ENCODE measurements around the gene SSR3.

DNA sequence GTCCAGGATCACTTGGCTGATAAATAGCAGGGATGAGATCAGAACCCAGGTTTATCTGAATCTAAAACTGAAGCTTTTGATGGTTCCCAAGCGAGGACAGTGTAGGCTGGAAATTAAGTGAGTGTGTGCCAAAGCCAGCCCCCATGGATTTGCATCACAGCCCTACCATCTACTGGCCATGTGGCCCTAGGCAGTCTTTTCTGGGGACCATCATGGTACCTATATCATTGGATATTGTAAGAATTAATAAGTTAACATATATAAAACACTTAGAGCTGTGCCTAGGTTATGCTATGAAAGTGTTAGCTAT is 32.8 kb upstream of the SSR3 start:
- no peak for TF ChIP-seq POLR2A (IDR thresholded peaks at IDR 0.05)
- TF ChIP-seq, protein P1, sequence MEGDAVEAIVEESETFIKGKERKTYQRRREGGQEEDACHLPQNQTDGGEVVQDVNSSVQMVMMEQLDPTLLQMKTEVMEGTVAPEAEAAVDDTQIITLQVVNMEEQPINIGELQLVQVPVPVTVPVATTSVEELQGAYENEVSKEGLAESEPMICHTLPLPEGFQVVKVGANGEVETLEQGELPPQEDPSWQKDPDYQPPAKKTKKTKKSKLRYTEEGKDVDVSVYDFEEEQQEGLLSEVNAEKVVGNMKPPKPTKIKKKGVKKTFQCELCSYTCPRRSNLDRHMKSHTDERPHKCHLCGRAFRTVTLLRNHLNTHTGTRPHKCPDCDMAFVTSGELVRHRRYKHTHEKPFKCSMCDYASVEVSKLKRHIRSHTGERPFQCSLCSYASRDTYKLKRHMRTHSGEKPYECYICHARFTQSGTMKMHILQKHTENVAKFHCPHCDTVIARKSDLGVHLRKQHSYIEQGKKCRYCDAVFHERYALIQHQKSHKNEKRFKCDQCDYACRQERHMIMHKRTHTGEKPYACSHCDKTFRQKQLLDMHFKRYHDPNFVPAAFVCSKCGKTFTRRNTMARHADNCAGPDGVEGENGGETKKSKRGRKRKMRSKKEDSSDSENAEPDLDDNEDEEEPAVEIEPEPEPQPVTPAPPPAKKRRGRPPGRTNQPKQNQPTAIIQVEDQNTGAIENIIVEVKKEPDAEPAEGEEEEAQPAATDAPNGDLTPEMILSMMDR (IDR thresholded peaks at IDR 0.05), result no peak

Measured in thyroid gland (tissue), 4 donors.